B cell (primary cell): ENCODE measurements around the gene PTRH1. TPM values are rescaled to one million over a fixed set of nuclear protein-coding genes. Genes with fewer than 3 reads are reported as not detected.

Experiments
- ATAC-seq: fragments of 200-7000 bp; cut with Tn5 transposase; one replicate; pipeline ENCODE4 v1.10.0; 2021; ENCODE audit warnings: low read depth, mild to moderate bottlenecking, moderate number of reproducible peaks, moderate library complexity
- CTCF ChIA-PET: fragments of 350-600 bp; sonication (Branson Sonifier 250); formaldehyde crosslinking; loops from one replicate; lab custom pipeline; 2021; ENCODE audit warnings: antibody characterized with exemption, inconsistent platforms; lab: Charles Lee
- POLR2A ChIA-PET: fragments of 350-600 bp; sonication (Branson Sonifier 250); formaldehyde crosslinking; loops from one replicate; lab custom pipeline; 2021; ENCODE audit warnings: antibody characterized with exemption; lab: Charles Lee
- DNase-seq: peaks from one replicate; pipeline ENCODE4 v3.0.0; 2013
- H2AFZ ChIP-seq: 2 replicates; pipeline ENCODE4 v1.6.1; 2012; ENCODE audit warnings: mild to moderate bottlenecking, low read depth, low read length; ENCODE audit not compliant: insufficient read depth, poor library complexity, severe bottlenecking
- H3K27ac ChIP-seq, 2 donors: 1 replicate in 1 of 2; 2 replicates in 1 of 2; pipeline ENCODE4 v1.5.1; 2012 to 2013; ENCODE audit warnings: low read length in 2 of 2, mild to moderate bottlenecking in 2 of 2, moderate library complexity in 1 of 2
- H3K27me3 ChIP-seq, 4 experiments: fragments of 200-600 bp in 1 of 4; sonication (generic) in 1 of 4; replicated peaks in 1 of 4; 1 replicate in 2 of 4; 2 replicates in 2 of 4; pipeline versions ENCODE4 v1.6.1 to v1.7.0; 2013 to 2016; ENCODE audit warnings: low read length in 3 of 4, mild to moderate bottlenecking in 2 of 4, mixed read lengths in 1 of 4, moderate library complexity in 1 of 4; ENCODE audit not compliant: insufficient read depth in 4 of 4, control insufficient read depth in 3 of 4; ENCODE audit errors: control extremely low read depth in 1 of 4
- H3K36me3 ChIP-seq, 2 experiments: replicated peaks in 1 of 2; 1 replicate in 1 of 2; 2 replicates in 1 of 2; pipeline versions ENCODE4 v1.6.1 to v1.7.1; 2013; ENCODE audit warnings: low read length in 1 of 2; ENCODE audit not compliant: insufficient read depth in 2 of 2, control insufficient read depth in 1 of 2; ENCODE audit errors: control extremely low read depth in 1 of 2, extremely low read depth in 1 of 2
- H3K4me1 ChIP-seq, 2 donors: fragments of 200-600 bp in 1 of 2; sonication (generic) in 1 of 2; 1 replicate in 1 of 2; 2 replicates in 1 of 2; pipeline versions ENCODE4 v1.5.1 to v1.6.1; 2013 to 2017; ENCODE audit warnings: low read length in 2 of 2; ENCODE audit not compliant: control insufficient read depth in 2 of 2, insufficient read depth in 2 of 2
- H3K4me2 ChIP-seq: replicated peaks from 2 replicates; pipeline ENCODE3; 2012; ENCODE audit warnings: mild to moderate bottlenecking, low read depth, low read length; ENCODE audit not compliant: poor library complexity, severe bottlenecking
- H3K4me3 ChIP-seq, 5 experiments: fragments of 200-600 bp in 1 of 5; sonication (generic) in 1 of 5; 1 replicate in 3 of 5; 2 replicates in 2 of 5; pipeline versions ENCODE4 v1.5.1 to v1.7.0; 2011 to 2016; ENCODE audit warnings: low read length in 4 of 5, mild to moderate bottlenecking in 4 of 5, low read depth in 2 of 5, control low read depth in 1 of 5, moderate library complexity in 1 of 5; ENCODE audit not compliant: insufficient read depth in 1 of 5; ENCODE audit errors: control extremely low read depth in 1 of 5, extremely low read depth in 1 of 5
- H3K79me2 ChIP-seq: fragments of 200-600 bp; sonication (generic); one replicate; pipeline ENCODE4 v1.6.0; 2016; ENCODE audit warnings: low read length; ENCODE audit not compliant: control insufficient read depth, insufficient read depth
- H3K9ac ChIP-seq: fragments of 200-600 bp; sonication (generic); 2 replicates; pipeline ENCODE4 v1.6.1; 2017; ENCODE audit warnings: mild to moderate bottlenecking, low read length, moderate library complexity
- H3K9me3 ChIP-seq, 3 donors: one replicate each; pipeline versions ENCODE4 v1.6.1 to v1.7.1; 2013; ENCODE audit warnings: low read length in 2 of 3; ENCODE audit not compliant: control insufficient read depth in 2 of 3, insufficient read depth in 1 of 3; ENCODE audit errors: control extremely low read depth in 1 of 3
- H4K20me1 ChIP-seq: 2 replicates; pipeline ENCODE4 v1.6.0; 2012; ENCODE audit warnings: mild to moderate bottlenecking, low read length; ENCODE audit not compliant: insufficient read depth, control insufficient read depth, poor library complexity, severe bottlenecking
- H3K27ac Mint-ChIP-seq: one replicate; pipeline ENCODE4 v1.8.0; 2021; ENCODE audit warnings: mixed read lengths
- H3K27me3 Mint-ChIP-seq: one replicate; pipeline ENCODE4 v1.8.0; 2021; ENCODE audit warnings: mixed read lengths
- H3K4me1 Mint-ChIP-seq: one replicate; pipeline ENCODE4 v1.8.0; 2021; ENCODE audit warnings: mixed read lengths
- H3K4me3 Mint-ChIP-seq: one replicate; pipeline ENCODE4 v1.8.0; 2021; ENCODE audit warnings: mixed read lengths
- H3K9me3 Mint-ChIP-seq: one replicate; pipeline ENCODE4 v1.8.0; 2022; ENCODE audit warnings: mixed read lengths; ENCODE audit not compliant: insufficient read depth
- CTCF ChIP-seq: fragments of 200-600 bp; IDR thresholded peaks from one replicate; pipeline ENCODE4 v1.8.0; 2022; ENCODE audit warnings: antibody characterized with exemption, mild to moderate bottlenecking
- EZH2 ChIP-seq: IDR thresholded peaks from 2 replicates; pipeline ENCODE4 v1.6.1; 2012; ENCODE audit warnings: borderline replicate concordance, low read depth, mild to moderate bottlenecking, moderate library complexity, low read length; ENCODE audit not compliant: insufficient read depth, poor library complexity, severe bottlenecking
- WGBS: methylation state at CpG from one replicate; pipeline ENCODE4 v1.1.5; 2013; ENCODE audit warnings: missing lambda C conversion rate; ENCODE audit not compliant: insufficient coverage; 5-methylcytosine and 5-hydroxymethylcytosine counted together
- intact Hi-C: fragments of 100-400 bp; cut with micrococcal nuclease; formaldehyde crosslinking; loops from one replicate; pipeline ENCODE4 v1.10.0; 2022
- polyA plus RNA-seq: library from polyadenylated mRNA; depleted of rRNA; stranded (reverse); fragments of >200 nt; gene quantifications from 2 replicates; pipeline ENCODE4 v1.2.3, GENCODE V29; 2012
- total RNA-seq, 2 donors: library from RNA; stranded (reverse); fragments of 120-200 nt in 1 of 2; gene quantifications; 1 replicate in 1 of 2; 2 replicates in 1 of 2; pipeline versions ENCODE4 v1.2.3 to v1.2.4, GENCODE V29; 2013 to 2022

Gene PTRH1
- total and polyA plus RNA-seq, 2 donors (not counting 1 experiment from before 2014, with no cell fraction given): 6.3 to 7.6 TPM

DNA sequence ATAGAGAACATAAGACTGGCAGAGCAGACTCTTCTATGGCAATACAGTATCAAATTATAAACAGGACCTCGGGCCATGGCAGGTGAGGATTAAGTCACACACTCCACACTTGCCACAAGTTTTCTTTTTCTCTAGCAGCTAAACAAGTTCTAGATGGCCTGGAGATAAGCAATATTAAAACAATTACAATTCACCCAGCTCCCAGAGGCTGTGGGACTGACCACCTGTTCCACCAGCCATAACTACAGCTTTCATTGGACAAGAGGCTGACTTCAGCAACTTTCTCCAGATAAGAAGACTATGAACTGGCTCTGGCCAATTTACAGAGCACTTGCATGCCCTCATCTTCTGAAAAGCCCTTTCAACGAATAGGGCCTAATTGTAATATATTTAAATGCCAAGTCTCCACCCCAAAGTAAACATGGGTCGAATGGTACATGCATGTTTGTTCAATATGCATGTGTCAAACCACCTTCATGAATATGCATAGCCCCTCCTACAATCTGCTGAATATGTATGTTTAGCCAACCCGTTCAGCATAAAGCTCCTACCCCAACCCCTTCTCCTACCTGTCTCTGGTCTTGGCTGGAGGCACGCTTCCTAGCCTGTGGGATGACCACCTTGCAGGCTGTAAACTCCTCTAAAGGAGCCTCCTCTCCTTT is 14.7 kb downstream of the PTRH1 start:
- no peak overlapping the region for H2AFZ ChIP-seq
- ATAC-seq: no peak
- no peaks in the 10 kb centered on the region for H4K20me1 ChIP-seq
- H3K27ac Mint-ChIP-seq: no peak overlapping the region
- no peaks in the 10 kb centered on the region for H3K9me3 Mint-ChIP-seq
- no peaks in the 10 kb centered on the region for H3K27me3 ChIP-seq
- no peak for DNase-seq
- H3K4me2 ChIP-seq: no peak overlapping the region
- no peaks in the 10 kb centered on the region for H3K9me3 ChIP-seq
- POLR2A ChIA-PET: no interaction called here
- H3K27ac ChIP-seq: no peak overlapping the region
- H3K4me3 ChIP-seq: no peak overlapping the region
- no peaks in the 10 kb centered on the region for H3K36me3 ChIP-seq
- H3K9ac ChIP-seq: no peak overlapping the region
- CTCF ChIA-PET: no interaction called here
- intact Hi-C loops: no loop called here
- H3K4me3 Mint-ChIP-seq: no peak overlapping the region
- WGBS: 100% methylated on average over 2 of the region's 5 CpGs
- H3K79me2 ChIP-seq: no peaks in the 10 kb centered on the region
- peaks cover 14% of the 10 kb centered on the region for H3K4me1 Mint-ChIP-seq
- H3K4me1 ChIP-seq: peaks cover 6 to 12% of the 10 kb centered on the region in 2 donors
- no peak for TF ChIP-seq CTCF
- no peak for TF ChIP-seq EZH2
- no peaks in the 10 kb centered on the region for H3K27me3 Mint-ChIP-seq

- Histone ChIP-seq H4K20me1 (no peaks in the 10 kb centered on the region), H2AFZ (no peak overlapping the region), H3K79me2 (no peaks in the 10 kb centered on the region), H3K27me3 (no peaks in the 10 kb centered on the region), H3K36me3 (no peaks in the 10 kb centered on the region), H3K27ac (no peak overlapping the region), H3K4me1 (peaks cover 6 to 12% of the 10 kb centered on the region in 2 donors), H3K9ac (no peak overlapping the region), H3K9me3 (no peaks in the 10 kb centered on the region), H3K4me3 (no peak overlapping the region), H3K4me2 (no peak overlapping the region)
- Mint-ChIP-seq H3K4me1 (peaks cover 14% of the 10 kb centered on the region), H3K9me3 (no peaks in the 10 kb centered on the region), H3K27me3 (no peaks in the 10 kb centered on the region), H3K4me3 (peak overlapping the region; percentile 82), H3K27ac (no peak overlapping the region)
- TF ChIP-seq EZH2: no peak
- TF ChIP-seq CTCF: no peak
- ChIA-PET CTCF (interaction anchor here (0.7 kb wide), 1 partner anchor 243 kb away, joined by 3 read pairs; no protein-coding TSS in a partner anchor), POLR2A (interaction anchor here (0.6 kb wide), 1 partner anchor 119 kb away, joined by 3 read pairs; no protein-coding TSS in a partner anchor)
- ATAC-seq: no peak
- WGBS: 100% methylated on average over 2 of the region's 2 CpGs
- no peak for DNase-seq
- intact Hi-C loops: no loop called here
Observed at GRCh38 chr9:127700140-127700539, 15.3 kb downstream of the PTRH1 start.
